Measurements from ENCODE around the gene PRR27.

DNA sequence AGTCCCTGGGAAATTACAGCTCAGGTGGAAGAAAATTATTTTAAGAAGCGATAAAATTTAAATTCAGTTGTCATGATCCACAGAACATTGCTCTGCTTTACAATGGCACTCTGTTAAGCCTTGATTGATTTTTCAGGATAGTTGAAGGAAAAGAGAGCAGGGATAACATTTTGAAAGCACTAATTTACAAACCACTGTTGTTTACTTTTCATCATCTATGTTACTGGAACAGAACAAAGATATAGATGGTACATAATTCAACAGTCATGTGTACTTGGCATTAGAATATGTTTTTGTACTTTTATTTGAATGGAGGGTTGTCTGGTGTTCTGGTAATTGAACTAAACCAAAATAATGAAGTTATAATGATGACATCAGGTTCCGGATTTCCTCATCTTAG is 38.9 kb downstream of the PRR27 start:
- TF ChIP-seq, protein P1, sequence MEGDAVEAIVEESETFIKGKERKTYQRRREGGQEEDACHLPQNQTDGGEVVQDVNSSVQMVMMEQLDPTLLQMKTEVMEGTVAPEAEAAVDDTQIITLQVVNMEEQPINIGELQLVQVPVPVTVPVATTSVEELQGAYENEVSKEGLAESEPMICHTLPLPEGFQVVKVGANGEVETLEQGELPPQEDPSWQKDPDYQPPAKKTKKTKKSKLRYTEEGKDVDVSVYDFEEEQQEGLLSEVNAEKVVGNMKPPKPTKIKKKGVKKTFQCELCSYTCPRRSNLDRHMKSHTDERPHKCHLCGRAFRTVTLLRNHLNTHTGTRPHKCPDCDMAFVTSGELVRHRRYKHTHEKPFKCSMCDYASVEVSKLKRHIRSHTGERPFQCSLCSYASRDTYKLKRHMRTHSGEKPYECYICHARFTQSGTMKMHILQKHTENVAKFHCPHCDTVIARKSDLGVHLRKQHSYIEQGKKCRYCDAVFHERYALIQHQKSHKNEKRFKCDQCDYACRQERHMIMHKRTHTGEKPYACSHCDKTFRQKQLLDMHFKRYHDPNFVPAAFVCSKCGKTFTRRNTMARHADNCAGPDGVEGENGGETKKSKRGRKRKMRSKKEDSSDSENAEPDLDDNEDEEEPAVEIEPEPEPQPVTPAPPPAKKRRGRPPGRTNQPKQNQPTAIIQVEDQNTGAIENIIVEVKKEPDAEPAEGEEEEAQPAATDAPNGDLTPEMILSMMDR (IDR thresholded peaks at IDR 0.05), result no peak
- no peak for TF ChIP-seq ZFX (IDR thresholded peaks at IDR 0.05; ENCODE audit: borderline replicate concordance)
